ENCODE results near the gene LTBP1.

DNA sequence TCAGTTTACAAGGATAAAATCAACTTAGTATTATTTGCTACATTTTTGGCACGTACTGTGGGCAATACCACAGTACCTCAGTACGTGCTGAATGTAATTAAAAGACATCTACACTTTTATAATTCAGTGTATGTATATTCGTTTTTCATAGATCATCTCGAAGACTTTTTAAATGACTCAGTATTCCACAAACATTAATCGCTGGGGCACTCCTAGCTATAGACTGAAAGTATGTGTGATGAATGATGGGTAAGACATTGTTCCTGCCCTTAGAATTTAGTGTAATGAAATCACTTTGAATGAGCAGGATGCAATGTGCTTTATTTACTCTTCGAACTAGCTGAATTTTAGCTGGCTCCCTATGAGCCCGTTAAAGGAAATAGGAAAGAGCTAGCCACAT lies 284.1 kb downstream of the LTBP1 start:
- TF ChIP-seq JUNB (IDR thresholded peaks at IDR 0.05): no peak
- no peak for TF ChIP-seq RAD21 (conservative IDR thresholded peaks at IDR 0.05 in 1 of 2, IDR thresholded peaks at IDR 0.05 in 1 of 2)
- TF ChIP-seq, protein P1, sequence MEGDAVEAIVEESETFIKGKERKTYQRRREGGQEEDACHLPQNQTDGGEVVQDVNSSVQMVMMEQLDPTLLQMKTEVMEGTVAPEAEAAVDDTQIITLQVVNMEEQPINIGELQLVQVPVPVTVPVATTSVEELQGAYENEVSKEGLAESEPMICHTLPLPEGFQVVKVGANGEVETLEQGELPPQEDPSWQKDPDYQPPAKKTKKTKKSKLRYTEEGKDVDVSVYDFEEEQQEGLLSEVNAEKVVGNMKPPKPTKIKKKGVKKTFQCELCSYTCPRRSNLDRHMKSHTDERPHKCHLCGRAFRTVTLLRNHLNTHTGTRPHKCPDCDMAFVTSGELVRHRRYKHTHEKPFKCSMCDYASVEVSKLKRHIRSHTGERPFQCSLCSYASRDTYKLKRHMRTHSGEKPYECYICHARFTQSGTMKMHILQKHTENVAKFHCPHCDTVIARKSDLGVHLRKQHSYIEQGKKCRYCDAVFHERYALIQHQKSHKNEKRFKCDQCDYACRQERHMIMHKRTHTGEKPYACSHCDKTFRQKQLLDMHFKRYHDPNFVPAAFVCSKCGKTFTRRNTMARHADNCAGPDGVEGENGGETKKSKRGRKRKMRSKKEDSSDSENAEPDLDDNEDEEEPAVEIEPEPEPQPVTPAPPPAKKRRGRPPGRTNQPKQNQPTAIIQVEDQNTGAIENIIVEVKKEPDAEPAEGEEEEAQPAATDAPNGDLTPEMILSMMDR (IDR thresholded peaks at IDR 0.05): no peak
- no peak for TF ChIP-seq POLR2A (IDR thresholded peaks at IDR 0.05; ENCODE audit: low read length)
- TF ChIP-seq, protein P2, sequence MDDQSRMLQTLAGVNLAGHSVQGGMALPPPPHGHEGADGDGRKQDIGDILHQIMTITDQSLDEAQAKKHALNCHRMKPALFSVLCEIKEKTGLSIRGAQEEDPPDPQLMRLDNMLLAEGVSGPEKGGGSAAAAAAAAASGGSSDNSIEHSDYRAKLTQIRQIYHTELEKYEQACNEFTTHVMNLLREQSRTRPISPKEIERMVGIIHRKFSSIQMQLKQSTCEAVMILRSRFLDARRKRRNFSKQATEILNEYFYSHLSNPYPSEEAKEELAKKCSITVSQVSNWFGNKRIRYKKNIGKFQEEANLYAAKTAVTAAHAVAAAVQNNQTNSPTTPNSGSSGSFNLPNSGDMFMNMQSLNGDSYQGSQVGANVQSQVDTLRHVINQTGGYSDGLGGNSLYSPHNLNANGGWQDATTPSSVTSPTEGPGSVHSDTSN (IDR thresholded peaks at IDR 0.05): no peak
- no peak for TF ChIP-seq CHD2 (IDR thresholded peaks at IDR 0.05; ENCODE audit: low read length, partially characterized antibody)
- TF ChIP-seq POLR2AphosphoS2 (conservative IDR thresholded peaks at IDR 0.05; ENCODE audit: low read length): no peak
- TF ChIP-seq EP300 (IDR thresholded peaks at IDR 0.05): no peak
- no peak for TF ChIP-seq JUN (IDR thresholded peaks at IDR 0.05)
